ENCODE measurements around the gene SCNN1A.

Gene SCNN1A

GRCh38 chr12:6330999-6331714, 44.2 kb downstream of the SCNN1A start:
- DNase-seq, result no peak

- DNase-seq, result no peak
Observed at GRCh38 chr12:6330192-6330591, 45.2 kb downstream of the SCNN1A start.

GRCh38 chr12:6329703-6330064, 45.7 kb downstream of the SCNN1A start:
- DNase-seq, result no peak

- DNase-seq, result no peak
Observed at GRCh38 chr12:6328945-6329702, 46.2 kb downstream of the SCNN1A start.

- DNase-seq, result no peak
Observed at GRCh38 chr12:6328045-6328779, 47.2 kb downstream of the SCNN1A start.

- no peak for DNase-seq
Observed at GRCh38 chr12:6327229-6328041, 47.9 kb downstream of the SCNN1A start.

- DNase-seq, result no peak
Observed at GRCh38 chr12:6326316-6327228, 48.8 kb downstream of the SCNN1A start.

GRCh38 chr12:6324936-6325750, 50.2 kb downstream of the SCNN1A start:
- DNase-seq, result no peak

GRCh38 chr12:6323995-6324711, 51.2 kb downstream of the SCNN1A start:
- no peak for DNase-seq

GRCh38 chr12:6323340-6323994, 51.9 kb downstream of the SCNN1A start:
- DNase-seq, result no peak

- DNase-seq, result no peak
Observed at GRCh38 chr12:6322969-6323339, 52.4 kb downstream of the SCNN1A start.

GRCh38 chr12:6322352-6322751, 53.0 kb downstream of the SCNN1A start:
- no peak for DNase-seq

- no peak for DNase-seq
Observed at GRCh38 chr12:6321905-6322304, 53.5 kb downstream of the SCNN1A start.

- DNase-seq, result no peak
Observed at GRCh38 chr12:6319446-6319845, 55.9 kb downstream of the SCNN1A start.

GRCh38 chr12:6318440-6318879, 56.9 kb downstream of the SCNN1A start:
- no peak for DNase-seq

- no peak for DNase-seq
Observed at GRCh38 chr12:6317693-6318439, 57.5 kb downstream of the SCNN1A start.

GRCh38 chr12:6316921-6317692, 58.3 kb downstream of the SCNN1A start:
- DNase-seq, result no peak

All from T-helper 9 cell (primary cell).